GM19035 (cell line): ENCODE results near the gene RPL9.

ENCODE experiments used
- ATAC-seq: cut with Tn5 transposase; IDR thresholded peaks from one replicate; pipeline ENCODE4 v1.9.1; 2021; ENCODE audit not compliant: unreplicated experiment

Gene RPL9

GRCh38 chr4:39467464-39467863 lies 8.7 kb upstream of the RPL9 start:
- no peak for ATAC-seq

GRCh38 chr4:39466747-39467146 lies 8.0 kb upstream of the RPL9 start:
- ATAC-seq, result no peak

- no peak for ATAC-seq
These were observed 6.3 kb upstream of the RPL9 start for GRCh38 chr4:39464886-39465501.

- peak; percentile 2 for ATAC-seq
These were observed 589 bp downstream of the RPL9 start for GRCh38 chr4:39458161-39458504.

GRCh38 chr4:39456946-39457763 lies 1.6 kb downstream of the RPL9 start:
- no peak for ATAC-seq

GRCh38 chr4:39455486-39455885 lies 3.2 kb downstream of the RPL9 start:
- no peak for ATAC-seq

GRCh38 chr4:39453738-39454137 lies 5.0 kb downstream of the RPL9 start:
- no peak for ATAC-seq

GRCh38 chr4:39452860-39453587 lies 5.7 kb downstream of the RPL9 start:
- no peak for ATAC-seq

GRCh38 chr4:39452153-39452859 lies 6.4 kb downstream of the RPL9 start:
- ATAC-seq, result no peak

GRCh38 chr4:39451423-39452023 lies 7.2 kb downstream of the RPL9 start:
- ATAC-seq, result no peak

- no peak for ATAC-seq
These were observed 8.1 kb downstream of the RPL9 start for GRCh38 chr4:39450618-39451017.

GRCh38 chr4:39446842-39447573 lies 11.7 kb downstream of the RPL9 start:
- peak; percentile 84 for ATAC-seq

- no peak for ATAC-seq
These were observed 12.3 kb downstream of the RPL9 start for GRCh38 chr4:39446483-39446841.

- ATAC-seq, result no peak
These were observed 15.7 kb downstream of the RPL9 start for GRCh38 chr4:39442998-39443397.

- ATAC-seq, result no peak
These were observed 17.1 kb downstream of the RPL9 start for GRCh38 chr4:39441593-39441992.

- ATAC-seq, result no peak
These were observed 22.8 kb downstream of the RPL9 start for GRCh38 chr4:39435659-39436563.

GRCh38 chr4:39433878-39434492 lies 24.7 kb downstream of the RPL9 start:
- ATAC-seq, result no peak

GRCh38 chr4:39429476-39430334 lies 29.0 kb downstream of the RPL9 start:
- no peak for ATAC-seq
